Measurements from ENCODE around the gene CITED2.
"Not testable (repeated sequence)": the region's sequence is repeated elsewhere in the genome, so short reads cannot be mapped to it uniquely, and the experiment has no call there.

CITED2 gene

GRCh38 chr6:139364302-139364981, 10.0 kb downstream of the CITED2 start:
- no peaks in the 10 kb centered on the region for H3K9me3 ChIP-seq
- peak; percentile 56 for TF ChIP-seq CTCF (IDR thresholded peaks at IDR 0.05; ENCODE audit: low read depth, low read length)

DNA sequence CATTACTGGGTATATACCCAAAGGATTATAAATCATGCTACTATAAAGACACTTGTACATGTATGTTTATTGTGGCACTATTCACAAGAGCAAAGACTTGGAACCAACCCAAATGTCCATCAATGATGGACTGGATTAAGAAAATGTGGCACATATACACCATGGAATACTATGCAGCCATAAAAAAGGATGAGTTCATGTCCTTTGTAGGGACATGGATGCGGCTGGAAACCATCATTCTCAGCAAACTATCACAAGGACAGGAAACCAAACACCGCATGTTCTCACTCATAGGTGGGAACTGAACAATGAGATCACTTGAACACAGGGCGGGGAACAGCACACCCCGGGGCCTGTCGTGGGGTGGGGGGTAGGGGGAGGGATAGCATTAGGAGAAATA, 10.7 kb downstream of the CITED2 start:
- DNase-seq; H3K4me1 ChIP-seq; H3K36me3 ChIP-seq; H3K4me3 ChIP-seq (ENCODE audit: low read depth, low read length); H3K27me3 ChIP-seq; H3K9me3 ChIP-seq: not testable (repeated sequence)

More at GRCh38 chr6:139364302-139364981, 10.0 kb downstream of the CITED2 start:
- Histone ChIP-seq H3K4me1 (no peaks in the 10 kb centered on the region), H3K27me3 (no peaks in the 10 kb centered on the region; the same call in 1 of the 2 replicates), H3K4me3 (ENCODE audit: low read depth, low read length) (no peak overlapping the region), H3K36me3 (no peaks in the 10 kb centered on the region)
- DNase-seq, result no peak

- H3K36me3 ChIP-seq; H3K27me3 ChIP-seq; H3K4me1 ChIP-seq; DNase-seq; H3K9me3 ChIP-seq; H3K4me3 ChIP-seq (ENCODE audit: low read depth, low read length): not testable (repeated sequence)
Observed at GRCh38 chr6:139363123-139363522, 11.3 kb downstream of the CITED2 start.

- no peaks in the 10 kb centered on the region; the same call in 1 of the 2 replicates for H3K27me3 ChIP-seq
- no peak overlapping the region for H3K4me3 ChIP-seq (ENCODE audit: low read depth, low read length)
- TF ChIP-seq CTCF (IDR thresholded peaks at IDR 0.05; ENCODE audit: low read depth, low read length), result no peak
- H3K9me3 ChIP-seq, result no peaks in the 10 kb centered on the region
- H3K36me3 ChIP-seq, result no peaks in the 10 kb centered on the region
- no peaks in the 10 kb centered on the region for H3K4me1 ChIP-seq
- no peak for DNase-seq
Observed at GRCh38 chr6:139361211-139361610, 13.2 kb downstream of the CITED2 start.

- Histone ChIP-seq H3K4me3 (ENCODE audit: low read depth, low read length) (no peak overlapping the region), H3K4me1 (no peaks in the 10 kb centered on the region), H3K36me3 (no peaks in the 10 kb centered on the region), H3K27me3 (no peaks in the 10 kb centered on the region; the same call in 1 of the 2 replicates), H3K9me3 (no peaks in the 10 kb centered on the region)
- DNase-seq, result no peak
- no peak for TF ChIP-seq CTCF (IDR thresholded peaks at IDR 0.05; ENCODE audit: low read depth, low read length)
Observed at GRCh38 chr6:139356924-139357323, 17.5 kb downstream of the CITED2 start.

DNA sequence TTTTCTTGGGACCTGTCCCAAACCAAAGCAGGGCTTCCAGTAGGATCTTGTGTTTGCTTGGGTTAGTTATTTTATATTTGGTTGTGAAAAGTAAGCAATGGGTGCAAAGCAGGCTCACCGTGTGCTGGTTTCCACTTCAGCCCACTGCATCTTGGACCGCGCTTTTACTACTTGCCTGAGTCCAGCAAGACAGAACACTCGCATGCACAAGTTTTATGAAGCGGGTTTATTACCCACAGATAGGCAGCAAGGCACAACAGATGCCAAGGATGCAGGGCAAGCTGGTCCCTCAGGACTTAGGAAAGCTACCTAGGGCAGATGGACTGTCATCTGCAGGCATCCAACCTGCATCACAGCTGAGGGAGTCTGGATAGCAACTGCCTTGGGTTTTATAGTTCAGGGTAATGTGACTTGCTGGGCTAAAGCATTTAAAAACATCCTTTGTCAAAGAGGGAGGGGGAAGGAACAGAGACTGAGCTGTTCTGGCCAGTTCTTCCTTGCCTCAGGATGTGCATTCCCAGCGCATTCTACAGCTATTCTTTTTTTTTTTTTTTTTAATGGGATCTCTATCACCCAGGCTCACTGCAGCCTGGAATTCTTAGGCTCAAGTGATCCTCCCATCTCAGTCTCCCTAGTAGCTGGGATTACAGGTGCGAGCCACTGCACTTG, 18.5 kb downstream of the CITED2 start:
- DNase-seq, result no peak
- no peaks in the 10 kb centered on the region for H3K4me1 ChIP-seq
- no peak for TF ChIP-seq CTCF (IDR thresholded peaks at IDR 0.05; ENCODE audit: low read depth, low read length)

DNA sequence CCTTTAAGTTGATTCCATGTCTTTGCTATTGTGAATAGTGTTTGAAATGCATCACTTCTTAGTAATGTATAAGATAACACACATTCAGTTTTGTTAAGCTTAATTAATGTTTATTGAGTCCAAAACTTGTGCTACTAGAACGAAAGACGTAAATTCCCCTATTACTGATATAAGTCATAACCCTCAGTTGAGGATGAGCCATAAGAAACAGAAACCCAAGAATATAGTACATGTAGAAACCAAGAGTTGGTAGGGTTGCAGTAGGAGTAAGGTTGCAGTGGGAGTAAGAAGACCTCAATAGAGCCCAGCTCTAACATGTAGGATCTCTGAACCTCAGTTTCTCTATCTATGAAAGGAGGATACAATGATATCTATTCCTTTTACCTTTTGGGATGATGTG, 19.3 kb downstream of the CITED2 start:
- Histone ChIP-seq H3K9me3 (no peaks in the 10 kb centered on the region), H3K36me3 (no peaks in the 10 kb centered on the region), H3K4me1 (no peaks in the 10 kb centered on the region), H3K27me3 (no peaks in the 10 kb centered on the region; the same call in 1 of the 2 replicates), H3K4me3 (ENCODE audit: low read depth, low read length) (no peak overlapping the region)
- no peak for DNase-seq
- no peak for TF ChIP-seq CTCF (IDR thresholded peaks at IDR 0.05; ENCODE audit: low read depth, low read length)

More for the DNA sequence above, 18.5 kb downstream of the CITED2 start:
- no peaks in the 10 kb centered on the region for H3K9me3 ChIP-seq
- H3K4me3 ChIP-seq (ENCODE audit: low read depth, low read length), result no peak overlapping the region
- no peaks in the 10 kb centered on the region for H3K36me3 ChIP-seq
- H3K27me3 ChIP-seq, result no peaks in the 10 kb centered on the region; the same call in 1 of the 2 replicates

Data from BE2C (cell line).